MM.1S (cell line): ENCODE results near the gene APPBP2.

Experiments used
- EZH2phosphoT487 ChIP-seq: fragments of 300-600 bp; sonication (generic); IDR thresholded peaks from 2 replicates; pipeline ENCODE4 v1.6.1; 2018; ENCODE audit warnings: antibody characterized with exemption, low read length
- TF ChIP-seq, protein P1 (sequence below): fragments of 300-600 bp; sonication (generic); IDR thresholded peaks from 2 replicates; pipeline ENCODE4 v1.5.1; 2016; ENCODE audit warnings: antibody characterized with exemption, low read length, mixed read lengths

DNA sequence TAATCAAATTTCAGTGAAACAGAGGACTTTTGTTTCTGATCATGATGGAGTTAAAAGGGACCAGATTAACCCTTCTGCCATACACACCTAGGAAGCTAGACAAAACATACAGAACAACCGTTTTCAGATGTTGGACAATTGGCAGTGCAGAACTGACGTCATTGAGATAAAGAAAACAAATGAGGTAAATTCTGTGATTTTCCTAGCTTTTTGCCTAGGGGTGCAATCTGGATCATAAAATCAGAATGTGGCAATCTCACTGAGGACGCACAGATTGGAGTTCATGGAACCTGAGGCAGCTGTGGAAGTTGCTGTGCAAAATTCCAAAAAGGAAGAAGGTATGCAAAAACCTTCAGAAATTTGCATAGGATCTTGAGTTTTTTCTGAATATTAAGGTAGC lies 119.2 kb downstream of the APPBP2 start:
- TF ChIP-seq, protein P1, sequence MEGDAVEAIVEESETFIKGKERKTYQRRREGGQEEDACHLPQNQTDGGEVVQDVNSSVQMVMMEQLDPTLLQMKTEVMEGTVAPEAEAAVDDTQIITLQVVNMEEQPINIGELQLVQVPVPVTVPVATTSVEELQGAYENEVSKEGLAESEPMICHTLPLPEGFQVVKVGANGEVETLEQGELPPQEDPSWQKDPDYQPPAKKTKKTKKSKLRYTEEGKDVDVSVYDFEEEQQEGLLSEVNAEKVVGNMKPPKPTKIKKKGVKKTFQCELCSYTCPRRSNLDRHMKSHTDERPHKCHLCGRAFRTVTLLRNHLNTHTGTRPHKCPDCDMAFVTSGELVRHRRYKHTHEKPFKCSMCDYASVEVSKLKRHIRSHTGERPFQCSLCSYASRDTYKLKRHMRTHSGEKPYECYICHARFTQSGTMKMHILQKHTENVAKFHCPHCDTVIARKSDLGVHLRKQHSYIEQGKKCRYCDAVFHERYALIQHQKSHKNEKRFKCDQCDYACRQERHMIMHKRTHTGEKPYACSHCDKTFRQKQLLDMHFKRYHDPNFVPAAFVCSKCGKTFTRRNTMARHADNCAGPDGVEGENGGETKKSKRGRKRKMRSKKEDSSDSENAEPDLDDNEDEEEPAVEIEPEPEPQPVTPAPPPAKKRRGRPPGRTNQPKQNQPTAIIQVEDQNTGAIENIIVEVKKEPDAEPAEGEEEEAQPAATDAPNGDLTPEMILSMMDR, result no peak
- no peak for TF ChIP-seq EZH2phosphoT487
